ENCODE results near the gene ZNF442. TPM values are rescaled to one million over a fixed set of nuclear protein-coding genes. Genes with fewer than 3 reads are reported as not detected.
"Not testable (repeated sequence)": the region's sequence is repeated elsewhere in the genome, so short reads cannot be mapped to it uniquely, and the experiment has no call there.

The ZNF442 gene
- total RNA-seq, 1 donor from 2014 or later: 2.8 TPM

GRCh38 chr19:12331211-12331941 is 34.1 kb downstream of the ZNF442 start:
- DNase-seq (ENCODE audit: low read depth in 2 of 2): no peak

- DNase-seq (ENCODE audit: low read depth in 2 of 2): no peak
These were observed 35.1 kb downstream of the ZNF442 start for GRCh38 chr19:12330340-12330739.

GRCh38 chr19:12325690-12326089 is 39.8 kb downstream of the ZNF442 start:
- no peak for DNase-seq (ENCODE audit: low read depth in 2 of 2)

GRCh38 chr19:12318782-12319413 is 46.6 kb downstream of the ZNF442 start:
- DNase-seq (ENCODE audit: low read depth in 2 of 2): no peak

DNA sequence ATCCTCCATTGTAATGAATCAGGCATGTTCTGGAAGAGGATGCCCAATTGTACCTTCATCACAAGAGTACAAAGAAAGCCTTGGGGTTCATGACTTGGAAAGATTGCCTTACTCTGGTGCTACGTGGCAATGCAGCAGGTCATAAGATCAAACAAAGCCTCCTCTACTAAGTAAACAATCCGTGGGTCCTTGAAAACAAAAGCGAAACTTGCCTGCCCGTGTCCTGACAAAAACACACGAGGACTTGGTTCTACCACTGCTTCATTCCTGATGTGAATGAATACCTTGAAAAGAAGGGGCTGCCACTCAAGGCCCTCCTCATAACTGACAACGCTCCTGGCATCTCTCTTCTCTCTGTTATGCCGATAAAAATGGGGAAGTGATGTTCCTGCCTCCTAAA is 50.9 kb downstream of the ZNF442 start:
- peak in 1 of 2 donors; percentile 10 for DNase-seq (ENCODE audit: low read depth in 2 of 2)

- not testable (repeated sequence) for DNase-seq (ENCODE audit: low read depth in 2 of 2)
These were observed 56.6 kb downstream of the ZNF442 start for GRCh38 chr19:12308891-12309290.

Other genes with a start within 250 kb of the ZNF442 start
- 2.2 and 3.2 TPM in 2 replicates for gene ZNF20, start 225.3 kb downstream of the ZNF442 start, total RNA-seq
- 7.4 and 11.7 TPM in 2 replicates for gene ZNF625, start 208.9 kb downstream of the ZNF442 start, total RNA-seq
- 3.5 and 6.7 TPM in 2 replicates for gene ZNF136, start 202.6 kb downstream of the ZNF442 start, total RNA-seq
- gene ZNF44, start 70.8 kb downstream of the ZNF442 start, total RNA-seq: 3.3 and 4.6 TPM in 2 replicates
- gene ZNF563, start 32.0 kb downstream of the ZNF442 start, total RNA-seq: 1.5 and 1.8 TPM in 2 replicates
- gene ZNF799, start 35.6 kb upstream of the ZNF442 start, total RNA-seq: 3.9 and 7.5 TPM in 2 replicates
- 3.7 and 6.9 TPM in 2 replicates for gene ZNF443, start 75.3 kb upstream of the ZNF442 start, total RNA-seq
- 2.6 and 4.4 TPM in 2 replicates for gene ZNF709, start 119.1 kb upstream of the ZNF442 start, total RNA-seq
- 6.5 and 11.1 TPM in 2 replicates for gene ZNF564, start 185.8 kb upstream of the ZNF442 start, total RNA-seq
- 5.2 and 6.9 TPM in 2 replicates for gene ZNF490, start 245.1 kb upstream of the ZNF442 start, total RNA-seq
- gene ZNF791, start 245.2 kb upstream of the ZNF442 start, total RNA-seq: 8.3 and 8.9 TPM in 2 replicates

Data from lung microvascular endothelial cell (primary cell).